ENCODE measurements around the gene PIH1D1. TPM values are rescaled to one million over a fixed set of nuclear protein-coding genes. Genes with fewer than 3 reads are reported as not detected.
"Not testable (repeated sequence)": the region's sequence is repeated elsewhere in the genome, so short reads cannot be mapped to it uniquely, and the experiment has no call there.

PIH1D1 gene
- total and polyA plus RNA-seq, 4 donors = 45.0 to 124 (median 64.2) TPM

GRCh38 chr19:49453013-49453756, 1.6 kb upstream of the PIH1D1 start, which contains the start of gene ALDH16A1:
Gene ALDH16A1, plus strand, starts transcription at chr19:49453225. Its CDS starts 107 bp downstream, at chr19:49453332.
- intact Hi-C loops (cut with DNase I) = no loop called here
- Histone ChIP-seq H3K4me3 (ENCODE audit: low read length in 2 of 2) (peak within 1 kb of the TSS; percentile 7 to 16), H3K36me3 (ENCODE audit: control insufficient read depth in 1 of 2, insufficient read depth in 2 of 2, low read length in 1 of 2) (no peaks in the 10 kb centered on the region), H3K4me1 (ENCODE audit: control insufficient read depth in 1 of 2, insufficient read depth in 2 of 2, low read length in 2 of 2) (no peaks in the 10 kb centered on the region), H3K27ac (ENCODE audit: low read depth in 1 of 2, low read length in 2 of 2) (peak within 1 kb of the TSS; percentile 64 to 75), H3K27me3 (ENCODE audit: control insufficient read depth in 1 of 2, insufficient read depth in 2 of 2, low read length in 1 of 2) (no peaks in the 10 kb centered on the region), H3K9me3 (ENCODE audit: control insufficient read depth, low read length) (no peaks in the 10 kb centered on the region)
- DNase-seq (peak; percentile 99), ATAC-seq (ENCODE audit: low FRiP score) (peak; percentile 97)
- WGBS, 2 donors = 0% methylated on average over 66 of the region's 66 CpGs

DNA sequence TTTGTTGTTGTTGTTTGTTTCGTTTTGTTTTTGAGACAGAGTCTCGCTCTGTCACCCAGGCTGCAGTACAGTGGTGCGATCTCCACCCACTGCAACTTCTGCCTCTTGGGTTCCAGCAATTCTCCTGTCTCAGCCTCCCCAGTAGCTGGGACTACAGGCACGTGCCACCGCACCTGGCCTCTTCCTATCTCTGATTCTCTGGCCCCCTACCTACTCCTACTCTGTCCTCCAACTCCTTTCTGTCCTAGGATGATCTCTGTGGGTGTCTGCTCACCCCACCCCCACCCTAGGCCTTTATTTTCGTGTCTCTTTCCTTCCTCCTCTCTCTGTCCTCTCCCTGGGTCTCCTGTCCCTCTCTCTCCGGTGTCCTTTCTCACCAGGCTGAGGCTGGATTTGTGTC, 1.2 kb downstream of the PIH1D1 start:
- intact Hi-C loops (cut with DNase I) = loop anchor here in 1 of 2 donors (2.0 kb wide), 1 partner anchor 88 kb away; the partner anchor contains the start of genes DKKL1 and TEAD2
- Histone ChIP-seq H3K4me1 (ENCODE audit: control insufficient read depth in 1 of 2, insufficient read depth in 2 of 2, low read length in 2 of 2) (no peaks in the 10 kb centered on the region), H3K27me3 (ENCODE audit: control insufficient read depth in 1 of 2, insufficient read depth in 2 of 2, low read length in 1 of 2) (no peaks in the 10 kb centered on the region), H3K36me3 (ENCODE audit: control insufficient read depth in 1 of 2, insufficient read depth in 2 of 2, low read length in 1 of 2) (no peaks in the 10 kb centered on the region), H3K4me3 (ENCODE audit: low read length in 2 of 2) (no peak overlapping the region), H3K9me3 (ENCODE audit: control insufficient read depth, low read length) (no peaks in the 10 kb centered on the region), H3K27ac (ENCODE audit: low read depth in 1 of 2, low read length in 2 of 2) (no peak overlapping the region)
- ATAC-seq (ENCODE audit: low FRiP score) = no peak
- 87 to 92% methylated on average over 7 of the region's 7 CpGs for WGBS, 2 donors
- DNase-seq = no peak

GRCh38 chr19:49448432-49448786, 3.2 kb downstream of the PIH1D1 start:
- H3K27me3 ChIP-seq (ENCODE audit: control insufficient read depth in 1 of 2, insufficient read depth in 2 of 2, low read length in 1 of 2) = no peaks in the 10 kb centered on the region
- no peaks in the 10 kb centered on the region for H3K9me3 ChIP-seq (ENCODE audit: control insufficient read depth, low read length)
- H3K4me1 ChIP-seq (ENCODE audit: control insufficient read depth in 1 of 2, insufficient read depth in 2 of 2, low read length in 2 of 2) = no peaks in the 10 kb centered on the region
- H3K36me3 ChIP-seq (ENCODE audit: control insufficient read depth in 1 of 2, insufficient read depth in 2 of 2, low read length in 1 of 2) = no peaks in the 10 kb centered on the region
- intact Hi-C loops (cut with DNase I) = no loop called here
- WGBS, 2 donors = 92 to 93% methylated on average over 6 of the region's 6 CpGs
- no peak overlapping the region for H3K4me3 ChIP-seq (ENCODE audit: low read length in 2 of 2)
- no peak for DNase-seq
- no peak for ATAC-seq (ENCODE audit: low FRiP score)
- no peak overlapping the region for H3K27ac ChIP-seq (ENCODE audit: low read depth in 1 of 2, low read length in 2 of 2)

DNA sequence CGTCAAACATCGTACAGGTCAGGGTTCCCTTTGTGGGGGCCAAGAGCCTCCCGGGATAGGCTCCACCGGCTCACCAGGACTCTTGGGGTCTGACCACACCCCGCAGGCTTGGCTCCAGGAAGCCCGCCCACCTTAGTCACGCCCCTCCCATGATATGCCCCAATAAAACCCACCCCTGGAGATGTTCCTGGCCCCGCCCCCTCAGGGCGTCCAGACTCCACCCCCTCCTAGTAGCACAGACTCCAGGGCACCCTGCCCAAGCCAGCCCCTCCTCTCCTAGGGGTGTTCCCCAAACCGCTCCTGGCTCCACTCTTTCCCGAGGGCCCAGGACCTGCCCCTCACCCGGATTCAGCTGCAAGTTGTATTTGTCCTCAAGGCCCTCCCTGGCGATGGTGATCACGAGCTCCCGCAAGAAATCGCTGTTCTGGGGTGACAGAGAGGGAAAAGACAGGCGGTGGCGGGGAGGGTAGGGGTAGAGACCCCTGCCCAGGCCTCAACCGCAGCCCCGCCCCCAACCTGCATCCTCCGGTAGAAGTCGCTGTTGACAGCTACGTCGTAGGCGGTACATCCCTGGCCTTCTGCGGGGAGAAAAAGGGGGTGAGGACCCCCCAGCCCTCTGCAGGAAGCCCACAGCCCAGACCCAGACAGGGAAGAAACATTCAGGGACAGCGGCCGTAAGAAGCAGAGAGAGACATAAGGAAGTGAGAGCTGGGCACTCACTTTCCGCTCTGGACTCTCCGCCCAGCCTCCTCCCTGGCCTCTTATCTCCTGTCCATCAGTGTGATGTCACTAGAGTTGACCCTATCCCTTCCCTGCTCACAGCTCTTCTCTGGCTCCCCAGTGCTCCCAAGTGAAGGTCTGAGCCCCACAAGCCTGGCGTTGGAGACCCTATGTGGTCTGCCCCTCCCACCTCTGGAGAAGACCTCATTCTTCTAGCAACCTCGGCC, 3.9 kb downstream of the PIH1D1 start:
- Histone ChIP-seq H3K4me1 (ENCODE audit: control insufficient read depth in 1 of 2, insufficient read depth in 2 of 2, low read length in 2 of 2) (no peaks in the 10 kb centered on the region), H3K27ac (ENCODE audit: low read depth in 1 of 2, low read length in 2 of 2) (no peak overlapping the region), H3K4me3 (ENCODE audit: low read length in 2 of 2) (no peak overlapping the region), H3K9me3 (ENCODE audit: control insufficient read depth, low read length) (no peaks in the 10 kb centered on the region), H3K36me3 (ENCODE audit: control insufficient read depth in 1 of 2, insufficient read depth in 2 of 2, low read length in 1 of 2) (no peaks in the 10 kb centered on the region), H3K27me3 (ENCODE audit: control insufficient read depth in 1 of 2, insufficient read depth in 2 of 2, low read length in 1 of 2) (no peaks in the 10 kb centered on the region)
- DNase-seq = peak in 1 of 2 donors; percentile 58
- 67 to 69% methylated on average over 32 of the region's 32 CpGs for WGBS, 2 donors
- no peak for ATAC-seq (ENCODE audit: low FRiP score)
- intact Hi-C loops (cut with DNase I) = no loop called here

DNA sequence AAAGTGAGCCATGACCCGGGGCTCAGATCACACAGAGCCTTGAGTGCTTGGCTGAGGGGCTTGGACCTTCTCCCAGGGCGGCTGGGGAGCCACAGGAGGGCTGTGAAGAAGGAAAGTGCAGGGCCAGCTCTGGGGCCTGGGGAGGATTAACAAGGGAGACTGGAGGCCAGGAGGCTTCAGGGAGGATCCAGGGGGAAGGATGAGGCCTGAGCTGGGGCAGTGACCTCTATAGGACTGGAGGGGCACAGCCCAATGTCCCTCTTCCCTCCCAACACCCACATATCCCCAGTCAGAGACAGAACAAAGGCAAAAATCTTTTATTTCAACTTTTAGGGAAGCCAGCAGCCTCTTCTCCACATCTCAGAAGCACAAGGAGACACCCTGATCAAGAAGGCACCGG, 5.6 kb downstream of the PIH1D1 start:
- Histone ChIP-seq H3K36me3 (ENCODE audit: control insufficient read depth in 1 of 2, insufficient read depth in 2 of 2, low read length in 1 of 2) (no peaks in the 10 kb centered on the region), H3K27ac (ENCODE audit: low read depth in 1 of 2, low read length in 2 of 2) (no peak overlapping the region), H3K4me1 (ENCODE audit: control insufficient read depth in 1 of 2, insufficient read depth in 2 of 2, low read length in 2 of 2) (no peaks in the 10 kb centered on the region), H3K27me3 (ENCODE audit: control insufficient read depth in 1 of 2, insufficient read depth in 2 of 2, low read length in 1 of 2) (no peaks in the 10 kb centered on the region), H3K4me3 (ENCODE audit: low read length in 2 of 2) (no peak overlapping the region), H3K9me3 (ENCODE audit: control insufficient read depth, low read length) (no peaks in the 10 kb centered on the region)
- intact Hi-C loops (cut with DNase I) = no loop called here
- 81 to 86% methylated on average over 3 of the region's 3 CpGs for WGBS, 2 donors
- ATAC-seq (ENCODE audit: low FRiP score) (no peak), DNase-seq (peak in 1 of 2 donors; percentile 41)

GRCh38 chr19:49444100-49444700, 7.4 kb downstream of the PIH1D1 start:
- not testable (repeated sequence) for H3K4me3 ChIP-seq (ENCODE audit: low read length in 2 of 2); H3K9me3 ChIP-seq (ENCODE audit: control insufficient read depth, low read length); H3K36me3 ChIP-seq (ENCODE audit: control insufficient read depth in 1 of 2, insufficient read depth in 2 of 2, low read length in 1 of 2); H3K27ac ChIP-seq (ENCODE audit: low read depth in 1 of 2, low read length in 2 of 2); H3K4me1 ChIP-seq (ENCODE audit: control insufficient read depth in 1 of 2, insufficient read depth in 2 of 2, low read length in 2 of 2); H3K27me3 ChIP-seq (ENCODE audit: control insufficient read depth in 1 of 2, insufficient read depth in 2 of 2, low read length in 1 of 2); ATAC-seq (ENCODE audit: low FRiP score)
- 57 to 71% methylated on average over 5 of the region's 5 CpGs for WGBS, 2 donors
- peak in 1 of 2 donors; percentile 39 for DNase-seq
- intact Hi-C loops (cut with DNase I) = loop anchor here (5.0 kb wide), 1 partner anchor 217 kb away; no protein-coding TSS in a partner anchor

- intact Hi-C loops (cut with DNase I) = loop anchor here (1.0 to 5.0 kb wide), 3 partner anchors 51 to 216 kb away; no protein-coding TSS in a partner anchor
- ATAC-seq (ENCODE audit: low FRiP score) (peak; percentile 94), DNase-seq (peak; percentile 97 to 98)
- H3K4me1 ChIP-seq (ENCODE audit: control insufficient read depth in 1 of 2, insufficient read depth in 2 of 2, low read length in 2 of 2) = no peaks in the 10 kb centered on the region
- H3K9me3 ChIP-seq (ENCODE audit: control insufficient read depth, low read length) = no peaks in the 10 kb centered on the region
- peak overlapping the region in 1 of 2 donors; percentile 11 for H3K27ac ChIP-seq (ENCODE audit: low read depth in 1 of 2, low read length in 2 of 2)
- 0% methylated on average over 39 to 47 of the region's 47 CpGs for WGBS, 2 donors
- H3K27me3 ChIP-seq (ENCODE audit: control insufficient read depth in 1 of 2, insufficient read depth in 2 of 2, low read length in 1 of 2) = no peaks in the 10 kb centered on the region
- H3K36me3 ChIP-seq (ENCODE audit: control insufficient read depth in 1 of 2, insufficient read depth in 2 of 2, low read length in 1 of 2) = no peaks in the 10 kb centered on the region
- H3K4me3 ChIP-seq (ENCODE audit: low read length in 2 of 2) = peak overlapping the region; percentile 15 to 42
Observed at GRCh38 chr19:49443366-49444099, 8.1 kb downstream of the PIH1D1 start.

All from aorta (tissue), 5 donors.